Measurements from ENCODE around the gene VWA5B1. TPM values are rescaled to one million over a fixed set of nuclear protein-coding genes. Genes with fewer than 3 reads are reported as not detected.

The VWA5B1 gene
- total RNA-seq, 1 donor from 2014 or later: 0.39 TPM

GRCh38 chr1:20390589-20391331 is 100.1 kb downstream of the VWA5B1 start:
- no peak for DNase-seq

DNA sequence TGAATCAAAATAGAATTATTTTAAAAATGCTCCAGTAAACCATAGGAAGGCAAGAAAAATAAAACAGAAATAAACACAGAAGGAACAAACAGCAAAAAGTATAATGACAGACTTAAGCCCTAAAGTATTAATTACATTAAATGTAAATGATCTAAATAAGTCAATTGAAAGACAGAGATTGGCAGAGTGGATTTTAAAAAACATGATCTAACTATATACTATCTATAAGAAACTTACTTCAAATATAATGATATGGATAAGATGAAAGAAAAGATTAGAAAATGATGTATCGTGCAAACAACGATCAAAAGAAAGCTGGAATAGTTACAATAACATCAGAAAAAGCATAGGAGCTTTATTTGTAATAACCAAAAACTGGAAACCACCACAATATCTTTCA is 104.6 kb downstream of the VWA5B1 start:
- no peak for DNase-seq

GRCh38 chr1:20398744-20399143 is 108.1 kb downstream of the VWA5B1 start:
- DNase-seq: no peak

GRCh38 chr1:20399196-20399595 is 108.5 kb downstream of the VWA5B1 start:
- DNase-seq: no peak

DNA sequence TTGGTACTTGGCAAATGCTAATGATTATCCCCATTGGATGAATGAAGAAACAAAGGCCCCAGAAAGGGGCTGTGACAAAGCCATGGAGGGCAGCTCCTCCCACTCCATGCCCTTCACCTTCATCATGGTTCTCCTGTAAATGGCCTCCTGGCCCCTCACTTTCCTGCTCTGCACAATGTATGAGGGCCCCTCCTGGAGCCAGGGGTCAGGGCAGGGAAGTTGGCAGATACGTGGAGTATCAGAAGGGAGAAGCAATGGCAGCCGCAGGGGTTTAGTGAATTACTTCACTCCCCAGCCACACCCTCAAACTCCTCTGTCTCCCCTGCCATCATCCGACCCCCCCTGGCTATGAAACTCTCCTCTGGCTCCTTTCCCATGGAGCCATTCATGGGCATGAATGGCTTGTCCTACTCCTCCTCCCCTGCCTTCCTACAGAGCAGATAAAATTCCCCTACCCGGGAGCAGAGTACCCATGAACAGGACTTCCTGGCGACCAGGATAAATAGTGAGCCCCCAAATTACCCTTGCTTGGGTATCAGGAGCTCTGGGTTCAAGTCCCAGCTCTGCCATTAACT is 109.0 kb downstream of the VWA5B1 start:
- DNase-seq: no peak

DNA sequence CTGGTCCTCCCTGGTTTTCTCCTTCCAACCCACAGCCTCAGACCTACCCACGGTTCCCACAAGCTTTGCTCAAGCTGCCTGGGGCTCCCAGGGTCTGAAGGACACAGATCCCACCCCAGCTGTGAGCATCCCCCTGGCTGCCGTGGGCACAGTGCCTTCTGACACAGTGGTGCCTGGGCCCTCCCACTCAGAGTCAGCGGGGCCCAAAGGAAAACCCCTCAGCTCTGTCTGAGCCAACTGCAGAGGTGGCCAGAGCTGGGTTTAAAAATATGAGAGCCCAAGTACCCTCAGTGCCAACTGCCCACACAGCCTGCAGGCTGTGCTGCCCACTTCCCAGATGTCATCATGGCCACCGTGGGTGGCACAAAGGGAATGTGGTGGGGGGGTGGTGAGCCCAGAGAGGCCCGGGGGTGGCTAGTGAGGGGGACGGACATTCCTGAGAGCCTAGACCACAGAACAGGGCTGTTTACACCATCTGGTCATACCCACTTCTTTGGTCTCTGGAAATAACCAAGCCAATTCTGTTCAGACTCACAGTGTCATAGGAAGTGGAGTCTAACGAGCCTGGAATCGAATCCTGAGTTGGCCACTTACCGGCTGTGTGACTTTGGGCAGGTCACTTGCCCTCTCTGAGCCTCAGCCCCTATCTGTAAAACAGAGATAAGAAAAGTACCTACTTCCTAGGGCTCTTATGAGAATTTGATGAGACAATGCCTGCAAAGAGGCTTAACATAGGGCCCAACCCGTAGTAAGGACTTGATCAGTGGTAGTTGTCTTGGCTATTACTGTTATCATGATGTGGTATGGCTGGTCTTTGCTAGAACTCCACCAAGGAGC is 109.9 kb downstream of the VWA5B1 start:
- no peak for DNase-seq

GRCh38 chr1:20401405-20402010 is 110.8 kb downstream of the VWA5B1 start:
- no peak for DNase-seq

- no peak for DNase-seq
These were observed 112.1 kb downstream of the VWA5B1 start for GRCh38 chr1:20402585-20403422.

GRCh38 chr1:20403423-20404145 is 112.9 kb downstream of the VWA5B1 start:
- DNase-seq: no peak

DNA sequence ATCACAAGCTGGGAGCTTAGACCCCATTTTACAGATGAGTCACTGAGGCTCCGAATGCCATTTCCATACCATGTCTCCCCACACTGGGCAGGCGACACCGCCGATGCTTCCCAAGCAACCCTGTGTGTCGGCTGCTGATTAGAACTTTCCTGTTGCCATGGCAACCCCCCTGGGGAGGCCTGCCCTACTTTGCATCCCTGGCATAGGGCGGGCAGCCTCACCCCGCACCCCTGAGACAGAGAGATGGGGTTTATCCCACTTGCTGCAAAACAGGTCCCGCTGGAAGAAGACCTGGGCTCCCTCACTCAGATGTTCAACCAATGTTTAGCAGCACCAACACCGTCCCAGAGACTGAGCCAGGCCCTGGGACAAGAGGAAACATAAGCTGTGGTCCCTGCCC is 113.8 kb downstream of the VWA5B1 start:
- DNase-seq: no peak

Other genes starting within 250 kb of the VWA5B1 start
- gene PLA2G5, start 220.7 kb upstream of the VWA5B1 start, total RNA-seq: not detected
- not detected for gene PLA2G2D, start 171.3 kb upstream of the VWA5B1 start, total RNA-seq
- gene PLA2G2F, start 151.6 kb upstream of the VWA5B1 start, total RNA-seq: 3.0 TPM
- 1.6 TPM for gene UBXN10, start 104.8 kb upstream of the VWA5B1 start, total RNA-seq
- not detected for gene PLA2G2C, start 104.4 kb upstream of the VWA5B1 start, total RNA-seq
- gene CAMK2N1, start 195.3 kb downstream of the VWA5B1 start, total RNA-seq: 9.0 TPM
- 14.0 TPM for gene MUL1, start 217.3 kb downstream of the VWA5B1 start, total RNA-seq